Transverse colon (tissue), 4 donors: Measurements from ENCODE around the gene ZNF319. TPM values are rescaled to one million over a fixed set of nuclear protein-coding genes. Genes with fewer than 3 reads are reported as not detected.

Experiments
- DNase-seq: peaks from one replicate; pipeline ENCODE4 v3.0.0-alpha.2; 2019
- H3K27ac ChIP-seq, 4 donors: fragments of 200-600 bp; sonication (generic); 2 replicates each; pipeline ENCODE4 v1.5.1; 2016 to 2018; ENCODE audit warnings: inconsistent platforms in 4 of 4
- H3K27me3 ChIP-seq: fragments of 200-600 bp; sonication (generic); 2 replicates; pipeline ENCODE4 v1.5.1; 2017; ENCODE audit warnings: inconsistent platforms
- H3K36me3 ChIP-seq, 4 donors: fragments of 200-600 bp; sonication (generic); 2 replicates each; pipeline ENCODE4 v1.5.1; 2017 to 2019; ENCODE audit warnings: inconsistent platforms in 4 of 4
- H3K4me1 ChIP-seq, 4 donors: fragments of 200-600 bp; sonication (generic); 2 replicates each; pipeline ENCODE4 v1.5.1; 2017 to 2020; ENCODE audit warnings: inconsistent platforms in 4 of 4
- H3K4me3 ChIP-seq, 4 donors: fragments of 200-600 bp; sonication (generic); 1 replicate in 1 of 4; 2 replicates in 3 of 4; pipeline versions ENCODE4 v1.5.1 to v1.6.1; 2017 to 2019; ENCODE audit warnings: inconsistent platforms in 4 of 4
- H3K9me3 ChIP-seq, 2 donors: fragments of 200-600 bp; sonication (generic); 2 replicates each; pipeline ENCODE4 v1.5.1; 2017 to 2019; ENCODE audit warnings: inconsistent platforms in 2 of 2
- CTCF ChIP-seq, 5 experiments: fragments of 200-600 bp in 3 of 5; fragments of 450-650 bp in 2 of 5; sonication (generic) in 3 of 5; IDR thresholded peaks; 1 replicate in 2 of 5; 2 replicates in 3 of 5; pipeline ENCODE4 v1.5.1; 2016 to 2017; ENCODE audit warnings: antibody characterized with exemption in 5 of 5, inconsistent platforms in 3 of 5, mild to moderate bottlenecking in 2 of 5, moderate library complexity in 1 of 5
- EP300 ChIP-seq: sonication (generic); formaldehyde crosslinking; IDR thresholded peaks from one replicate; pipeline ENCODE4 v1.6.1; 2017; ENCODE audit warnings: antibody characterized with exemption, low read depth
- POLR2A ChIP-seq: fragments of 450-650 bp; IDR thresholded peaks from one replicate; pipeline ENCODE4 v1.6.1; 2016; ENCODE audit warnings: antibody characterized with exemption, mild to moderate bottlenecking, moderate library complexity
- POLR2AphosphoS5 ChIP-seq, 3 donors: sonication (generic); formaldehyde crosslinking; IDR thresholded peaks; one replicate each; pipeline ENCODE4 v1.6.1; 2016; ENCODE audit warnings: antibody characterized with exemption in 3 of 3
- WGBS, 2 donors: methylation state at CpG; one replicate each; pipeline ENCODE4 v1.1.5; 2018; ENCODE audit warnings: low coverage in 1 of 2; 5-methylcytosine and 5-hydroxymethylcytosine counted together
- in situ Hi-C, 4 donors: fragments of 200-750 bp; cut with MboI; loops; one replicate each; pipeline versions ENCODE4 v1.15.0 to v1.15.1; 2017; ENCODE audit warnings: low sequenced_read_pairs in 3 of 4, low pct_ligation_motif_present in 1 of 4, low pct_unique_long_range_greater_than_20kb in 1 of 4
- intact Hi-C: fragments of 100-400 bp; cut with DNase I; formaldehyde crosslinking; loops from one replicate; pipeline ENCODE4 v1.15.1; 2023; ENCODE audit warnings: low total_unique reads
- total RNA-seq, 4 donors: library from RNA; depleted of rRNA; stranded (reverse); fragments of >200 nt; gene quantifications; one replicate each; pipeline ENCODE4 v1.1.0, GENCODE V29; 2016

Gene ZNF319
- total RNA-seq, 4 donors from 2014 or later: 6.4 to 11.6 (median 6.5) TPM

GRCh38 chr16:57949595-57950238, 50.8 kb downstream of the ZNF319 start:
- Histone ChIP-seq H3K9me3 (no peaks in the 10 kb centered on the region), H3K27ac (no peak overlapping the region), H3K4me3 (no peak overlapping the region), H3K27me3 (peaks cover 10% of the 10 kb centered on the region), H3K4me1 (no peaks in the 10 kb centered on the region), H3K36me3 (no peaks in the 10 kb centered on the region)
- TF ChIP-seq POLR2A: no peak
- no peak for TF ChIP-seq CTCF (IDR thresholded peaks at IDR 0.05)
- TF ChIP-seq POLR2AphosphoS5 (IDR thresholded peaks at IDR 0.05): no peak
- TF ChIP-seq EP300: no peak
- intact Hi-C loops (no loop called here), in situ Hi-C loops (no loop called here)
- DNase-seq: no peak
- WGBS, 2 donors: 75 to 90% methylated on average over 2 to 5 of the region's 5 CpGs

- Histone ChIP-seq H3K4me1 (no peaks in the 10 kb centered on the region), H3K36me3 (no peaks in the 10 kb centered on the region), H3K27me3 (peaks cover 10% of the 10 kb centered on the region), H3K4me3 (no peak overlapping the region), H3K9me3 (no peaks in the 10 kb centered on the region), H3K27ac (no peak overlapping the region)
- TF ChIP-seq POLR2A (no peak), EP300 (no peak), CTCF (IDR thresholded peaks at IDR 0.05) (no peak), POLR2AphosphoS5 (IDR thresholded peaks at IDR 0.05) (no peak)
- WGBS, 2 donors: 0 to 18% methylated on average over 2 of the region's 2 CpGs
- DNase-seq: no peak
- intact Hi-C loops: no loop called here
- in situ Hi-C loops: no loop called here
These were observed 51.5 kb downstream of the ZNF319 start for GRCh38 chr16:57949013-57949412.

GRCh38 chr16:57948027-57948426, 52.4 kb downstream of the ZNF319 start:
- Histone ChIP-seq H3K27ac (no peak overlapping the region), H3K27me3 (peaks cover 10% of the 10 kb centered on the region), H3K4me3 (no peak overlapping the region), H3K4me1 (no peaks in the 10 kb centered on the region), H3K9me3 (no peaks in the 10 kb centered on the region), H3K36me3 (no peaks in the 10 kb centered on the region)
- WGBS, 2 donors: 85 to 89% methylated on average over 1 to 5 of the region's 5 CpGs
- in situ Hi-C loops (no loop called here), intact Hi-C loops (no loop called here)
- TF ChIP-seq CTCF (IDR thresholded peaks at IDR 0.05): no peak
- TF ChIP-seq POLR2AphosphoS5 (IDR thresholded peaks at IDR 0.05): no peak
- no peak for TF ChIP-seq POLR2A
- TF ChIP-seq EP300: no peak
- no peak for DNase-seq

- Histone ChIP-seq H3K27ac (no peak overlapping the region), H3K9me3 (no peaks in the 10 kb centered on the region), H3K36me3 (no peaks in the 10 kb centered on the region), H3K4me1 (no peaks in the 10 kb centered on the region), H3K4me3 (no peak overlapping the region), H3K27me3 (peaks cover 10% of the 10 kb centered on the region)
- TF ChIP-seq CTCF (IDR thresholded peaks at IDR 0.05) (no peak), EP300 (no peak), POLR2A (no peak), POLR2AphosphoS5 (IDR thresholded peaks at IDR 0.05) (no peak)
- 67 to 72% methylated on average over 1 to 2 of the region's 2 CpGs for WGBS, 2 donors
- DNase-seq: no peak
- in situ Hi-C loops: no loop called here
- intact Hi-C loops: no loop called here
These were observed 53.2 kb downstream of the ZNF319 start for GRCh38 chr16:57947261-57947660.
